Measurements from ENCODE around the gene DENND1A. TPM values are rescaled to one million over a fixed set of nuclear protein-coding genes. Genes with fewer than 3 reads are reported as not detected.

Gene DENND1A
- total and polyA plus RNA-seq, 2 experiments from 2014 or later = 13.1 to 28.7 TPM

GRCh38 chr9:123422635-123423310, 507.2 kb downstream of the DENND1A start:
- no peaks in the 10 kb centered on the region for H3K9me2 ChIP-seq (ENCODE audit: insufficient read depth)
- H3K4me3 Mint-ChIP-seq = no peak overlapping the region
- DNase-seq (ENCODE audit: low spot score) (peak; percentile 59), ATAC-seq (no peak; the same call in 2 of the 3 replicates)
- peak overlapping the region; percentile 46; the same call in 1 of the 2 replicates for H3K4me2 ChIP-seq
- TF ChIP-seq CTCF (conservative IDR thresholded peaks at IDR 0.05; ENCODE audit: low read depth in 2 of 2) = no peak
- TF ChIP-seq EZH2phosphoT487 (IDR thresholded peaks at IDR 0.05; ENCODE audit: unreplicated experiment) = no peak
- no peak for TF ChIP-seq ETS1 (IDR thresholded peaks at IDR 0.05)
- no peak for TF ChIP-seq NANOG (IDR thresholded peaks at IDR 0.05; ENCODE audit: borderline replicate concordance)
- TF ChIP-seq POLR2AphosphoS5 (IDR thresholded peaks at IDR 0.05; ENCODE audit: low read depth) = no peak
- TF ChIP-seq EZH2 (IDR thresholded peaks at IDR 0.05; ENCODE audit: low read depth, unreplicated experiment) = no peak
- no peak for TF ChIP-seq ZNF114 (CRISPR knock-in tag; IDR thresholded peaks at IDR 0.05)
- no peak for TF ChIP-seq JUNB (IDR thresholded peaks at IDR 0.05; ENCODE audit: unreplicated experiment)
- no peak for TF ChIP-seq ZNF331 (CRISPR knock-in tag; IDR thresholded peaks at IDR 0.05; ENCODE audit: low read depth)
- TF ChIP-seq STAT1 (IDR thresholded peaks at IDR 0.05; ENCODE audit: unreplicated experiment) = no peak
- no peak for TF ChIP-seq CREB1 (CRISPR knock-in tag; IDR thresholded peaks at IDR 0.05; ENCODE audit: low read depth)
- no peak for TF ChIP-seq ZNF462 (CRISPR knock-in tag; IDR thresholded peaks at IDR 0.05)
- no peak for TF ChIP-seq REST (IDR thresholded peaks at IDR 0.05; ENCODE audit: unreplicated experiment)
- no peaks in the 10 kb centered on the region for H3K79me2 ChIP-seq (replicated peaks; ENCODE audit: insufficient read depth)
- H2AFZ ChIP-seq = no peak overlapping the region
- H3K36me3 ChIP-seq (ENCODE audit: insufficient read depth) = no peaks in the 10 kb centered on the region
- no peak overlapping the region for H3K27ac Mint-ChIP-seq
- H3K27ac ChIP-seq (ENCODE audit: low read depth) = no peak overlapping the region
- peaks cover 14% of the 10 kb centered on the region for H3K27me3 Mint-ChIP-seq (ENCODE audit: insufficient read depth, low read depth, poor library complexity)
- 0 out of 2 replicates have a peak, but pooled peaks cover 3% of the 10 kb centered on the region for H3F3A ChIP-seq (replicated peaks; ENCODE audit: low read depth)
- H3K9me3 Mint-ChIP-seq = no peaks in the 10 kb centered on the region
- H3K4me1 Mint-ChIP-seq = peaks cover 50% of the 10 kb centered on the region
- peaks cover 28% of the 10 kb centered on the region for H3K4me1 ChIP-seq (ENCODE audit: insufficient read depth)
- no peak overlapping the region for H3K4me3 ChIP-seq
- H3K36me3 Mint-ChIP-seq (ENCODE audit: low read depth) = no peaks in the 10 kb centered on the region
- no peaks in the 10 kb centered on the region for H4K20me1 ChIP-seq (replicated peaks; ENCODE audit: insufficient read depth)
- no peaks in the 10 kb centered on the region for H3K27me3 ChIP-seq (ENCODE audit: insufficient read depth)
